ENCODE data around the gene SHISA9.

DNA sequence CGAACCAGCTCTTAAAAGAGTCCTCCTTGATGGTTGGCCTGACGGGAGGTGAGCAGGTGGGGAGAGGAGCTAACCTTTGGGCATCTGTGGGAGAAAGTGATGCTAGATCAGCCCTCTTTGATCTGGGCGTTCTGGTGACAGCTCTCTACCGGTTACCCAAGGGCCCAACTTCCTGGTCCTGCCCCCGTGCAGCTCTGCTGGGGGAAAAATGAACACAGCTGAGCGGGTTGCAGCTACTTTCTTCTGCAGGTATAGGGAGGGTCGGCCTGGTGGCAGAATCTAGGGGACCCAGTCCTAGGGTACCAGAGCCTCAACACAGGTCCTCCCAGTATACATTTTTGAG, 2.9 kb downstream of the SHISA9 start:
- TF ChIP-seq POLR2A (IDR thresholded peaks at IDR 0.05; ENCODE audit: borderline replicate concordance, extremely low read depth, insufficient read depth, insufficient read length) (no peak), CEBPB (IDR thresholded peaks at IDR 0.05; ENCODE audit: low read depth) (no peak), CTCF (IDR thresholded peaks at IDR 0.05 in 2 of 3, conservative IDR thresholded peaks at IDR 0.05 in 1 of 3; ENCODE audit: borderline replicate concordance in 1 of 3, insufficient read depth in 1 of 3, low read depth in 2 of 3, low read length in 2 of 3) (no peak), ELF1 (IDR thresholded peaks at IDR 0.05; ENCODE audit: borderline replicate concordance, low read depth) (no peak), POLR2AphosphoS5 (IDR thresholded peaks at IDR 0.05; ENCODE audit: low read depth, low read length) (no peak), ZNF274 (IDR thresholded peaks at IDR 0.05; ENCODE audit: low read depth, low read length) (no peak), EZH2 (IDR thresholded peaks at IDR 0.05) (no peak)
